Measurements from ENCODE around the gene RPS18. TPM values are rescaled to one million over a fixed set of nuclear protein-coding genes. Genes with fewer than 3 reads are reported as not detected.
A peak's percentile ranks its signal among the peaks of the same experiment; 100 is the strongest.

The RPS18 gene
- total and polyA plus RNA-seq, 2 of the 13 experiments (the other 11 are each of a cell fraction or from before 2014, with no cell fraction given), result 3,896 to 5,806 TPM

DNA sequence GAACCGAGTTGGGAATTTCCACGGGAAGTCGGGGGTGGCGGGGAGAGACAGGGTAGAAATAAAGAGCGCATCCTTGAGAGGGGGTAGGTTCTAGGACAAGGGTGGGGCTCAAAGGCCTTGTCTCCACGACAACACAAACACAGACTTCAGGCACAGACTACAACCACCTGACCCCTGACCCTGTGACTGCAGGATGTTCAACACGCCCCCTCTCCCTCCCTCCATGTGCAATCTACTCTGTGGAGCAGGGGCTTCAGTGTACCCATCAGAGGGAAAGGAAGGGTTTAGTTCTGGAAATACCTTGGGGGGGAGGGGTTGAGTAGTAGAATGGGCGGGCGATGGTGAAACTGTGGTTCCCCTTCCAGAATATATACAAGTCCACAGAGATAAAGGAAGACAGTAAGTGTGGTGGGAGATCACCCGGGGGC, 42.7 kb downstream of the RPS18 start (continued):
- TF ChIP-seq, protein P1, sequence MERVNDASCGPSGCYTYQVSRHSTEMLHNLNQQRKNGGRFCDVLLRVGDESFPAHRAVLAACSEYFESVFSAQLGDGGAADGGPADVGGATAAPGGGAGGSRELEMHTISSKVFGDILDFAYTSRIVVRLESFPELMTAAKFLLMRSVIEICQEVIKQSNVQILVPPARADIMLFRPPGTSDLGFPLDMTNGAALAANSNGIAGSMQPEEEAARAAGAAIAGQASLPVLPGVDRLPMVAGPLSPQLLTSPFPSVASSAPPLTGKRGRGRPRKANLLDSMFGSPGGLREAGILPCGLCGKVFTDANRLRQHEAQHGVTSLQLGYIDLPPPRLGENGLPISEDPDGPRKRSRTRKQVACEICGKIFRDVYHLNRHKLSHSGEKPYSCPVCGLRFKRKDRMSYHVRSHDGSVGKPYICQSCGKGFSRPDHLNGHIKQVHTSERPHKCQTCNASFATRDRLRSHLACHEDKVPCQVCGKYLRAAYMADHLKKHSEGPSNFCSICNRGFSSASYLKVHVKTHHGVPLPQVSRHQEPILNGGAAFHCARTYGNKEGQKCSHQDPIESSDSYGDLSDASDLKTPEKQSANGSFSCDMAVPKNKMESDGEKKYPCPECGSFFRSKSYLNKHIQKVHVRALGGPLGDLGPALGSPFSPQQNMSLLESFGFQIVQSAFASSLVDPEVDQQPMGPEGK (CRISPR knock-in tag; IDR thresholded peaks at IDR 0.05), result peak; percentile 81
- TF ChIP-seq HCFC1 (IDR thresholded peaks at IDR 0.05; ENCODE audit: low read depth, low read length) (no peak), SAP130 (CRISPR knock-in tag; IDR thresholded peaks at IDR 0.05; ENCODE audit: low read depth) (peak; percentile 82), FLYWCH1 (CRISPR knock-in tag; IDR thresholded peaks at IDR 0.05) (no peak), NR1H2 (CRISPR knock-in tag; IDR thresholded peaks at IDR 0.05; ENCODE audit: borderline replicate concordance, low read depth) (peak; percentile 49; the same call in 1 of the 2 replicates), EP300 (IDR thresholded peaks at IDR 0.05; ENCODE audit: low read depth in 2 of 2, low read length in 2 of 2) (no peak), EP300 (CRISPR knock-in tag; IDR thresholded peaks at IDR 0.05; ENCODE audit: borderline replicate concordance) (0 out of 2 replicates have a peak, but pooled peaks have one; percentile 23), ZNF652 (CRISPR knock-in tag; IDR thresholded peaks at IDR 0.05; ENCODE audit: borderline replicate concordance, low read depth) (no peak), ASH2L (IDR thresholded peaks at IDR 0.05; ENCODE audit: insufficient read length, low read depth, low read length) (no peak), SOX6 (IDR thresholded peaks at IDR 0.05) (no peak), SOX6 (CRISPR knock-in tag; IDR thresholded peaks at IDR 0.05) (no peak), ZNF3 (CRISPR knock-in tag; IDR thresholded peaks at IDR 0.05) (no peak), RFX1 (IDR thresholded peaks at IDR 0.05) (peak; percentile 74), ZNF720 (CRISPR knock-in tag; IDR thresholded peaks at IDR 0.05) (no peak), AGO2 (optimal IDR thresholded peaks at IDR 0.05; ENCODE audit: low read depth, low read length) (no peak), ZMYM4 (CRISPR knock-in tag; IDR thresholded peaks at IDR 0.05) (no peak), ZSCAN25 (CRISPR knock-in tag; IDR thresholded peaks at IDR 0.05) (no peak), ZNF207 (IDR thresholded peaks at IDR 0.05; ENCODE audit: borderline replicate concordance) (no peak)
- TF ChIP-seq, protein P2, sequence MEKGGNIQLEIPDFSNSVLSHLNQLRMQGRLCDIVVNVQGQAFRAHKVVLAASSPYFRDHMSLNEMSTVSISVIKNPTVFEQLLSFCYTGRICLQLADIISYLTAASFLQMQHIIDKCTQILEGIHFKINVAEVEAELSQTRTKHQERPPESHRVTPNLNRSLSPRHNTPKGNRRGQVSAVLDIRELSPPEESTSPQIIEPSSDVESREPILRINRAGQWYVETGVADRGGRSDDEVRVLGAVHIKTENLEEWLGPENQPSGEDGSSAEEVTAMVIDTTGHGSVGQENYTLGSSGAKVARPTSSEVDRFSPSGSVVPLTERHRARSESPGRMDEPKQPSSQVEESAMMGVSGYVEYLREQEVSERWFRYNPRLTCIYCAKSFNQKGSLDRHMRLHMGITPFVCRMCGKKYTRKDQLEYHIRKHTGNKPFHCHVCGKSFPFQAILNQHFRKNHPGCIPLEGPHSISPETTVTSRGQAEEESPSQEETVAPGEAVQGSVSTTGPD (CRISPR knock-in tag; IDR thresholded peaks at IDR 0.05), result no peak
- TF ChIP-seq, protein P3, sequence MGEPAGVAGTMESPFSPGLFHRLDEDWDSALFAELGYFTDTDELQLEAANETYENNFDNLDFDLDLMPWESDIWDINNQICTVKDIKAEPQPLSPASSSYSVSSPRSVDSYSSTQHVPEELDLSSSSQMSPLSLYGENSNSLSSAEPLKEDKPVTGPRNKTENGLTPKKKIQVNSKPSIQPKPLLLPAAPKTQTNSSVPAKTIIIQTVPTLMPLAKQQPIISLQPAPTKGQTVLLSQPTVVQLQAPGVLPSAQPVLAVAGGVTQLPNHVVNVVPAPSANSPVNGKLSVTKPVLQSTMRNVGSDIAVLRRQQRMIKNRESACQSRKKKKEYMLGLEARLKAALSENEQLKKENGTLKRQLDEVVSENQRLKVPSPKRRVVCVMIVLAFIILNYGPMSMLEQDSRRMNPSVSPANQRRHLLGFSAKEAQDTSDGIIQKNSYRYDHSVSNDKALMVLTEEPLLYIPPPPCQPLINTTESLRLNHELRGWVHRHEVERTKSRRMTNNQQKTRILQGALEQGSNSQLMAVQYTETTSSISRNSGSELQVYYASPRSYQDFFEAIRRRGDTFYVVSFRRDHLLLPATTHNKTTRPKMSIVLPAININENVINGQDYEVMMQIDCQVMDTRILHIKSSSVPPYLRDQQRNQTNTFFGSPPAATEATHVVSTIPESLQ (CRISPR knock-in tag; conservative IDR thresholded peaks at IDR 0.05), result no peak
- TF ChIP-seq, protein P4, sequence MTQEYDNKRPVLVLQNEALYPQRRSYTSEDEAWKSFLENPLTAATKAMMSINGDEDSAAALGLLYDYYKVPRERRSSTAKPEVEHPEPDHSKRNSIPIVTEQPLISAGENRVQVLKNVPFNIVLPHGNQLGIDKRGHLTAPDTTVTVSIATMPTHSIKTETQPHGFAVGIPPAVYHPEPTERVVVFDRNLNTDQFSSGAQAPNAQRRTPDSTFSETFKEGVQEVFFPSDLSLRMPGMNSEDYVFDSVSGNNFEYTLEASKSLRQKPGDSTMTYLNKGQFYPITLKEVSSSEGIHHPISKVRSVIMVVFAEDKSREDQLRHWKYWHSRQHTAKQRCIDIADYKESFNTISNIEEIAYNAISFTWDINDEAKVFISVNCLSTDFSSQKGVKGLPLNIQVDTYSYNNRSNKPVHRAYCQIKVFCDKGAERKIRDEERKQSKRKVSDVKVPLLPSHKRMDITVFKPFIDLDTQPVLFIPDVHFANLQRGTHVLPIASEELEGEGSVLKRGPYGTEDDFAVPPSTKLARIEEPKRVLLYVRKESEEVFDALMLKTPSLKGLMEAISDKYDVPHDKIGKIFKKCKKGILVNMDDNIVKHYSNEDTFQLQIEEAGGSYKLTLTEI (CRISPR knock-in tag; conservative IDR thresholded peaks at IDR 0.05), result no peak
- TF ChIP-seq, protein P5, sequence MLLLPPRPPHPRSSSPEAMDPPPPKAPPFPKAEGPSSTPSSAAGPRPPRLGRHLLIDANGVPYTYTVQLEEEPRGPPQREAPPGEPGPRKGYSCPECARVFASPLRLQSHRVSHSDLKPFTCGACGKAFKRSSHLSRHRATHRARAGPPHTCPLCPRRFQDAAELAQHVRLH (CRISPR knock-in tag; IDR thresholded peaks at IDR 0.05; ENCODE audit: borderline replicate concordance, low read depth), result no peak
- TF ChIP-seq, protein P6, sequence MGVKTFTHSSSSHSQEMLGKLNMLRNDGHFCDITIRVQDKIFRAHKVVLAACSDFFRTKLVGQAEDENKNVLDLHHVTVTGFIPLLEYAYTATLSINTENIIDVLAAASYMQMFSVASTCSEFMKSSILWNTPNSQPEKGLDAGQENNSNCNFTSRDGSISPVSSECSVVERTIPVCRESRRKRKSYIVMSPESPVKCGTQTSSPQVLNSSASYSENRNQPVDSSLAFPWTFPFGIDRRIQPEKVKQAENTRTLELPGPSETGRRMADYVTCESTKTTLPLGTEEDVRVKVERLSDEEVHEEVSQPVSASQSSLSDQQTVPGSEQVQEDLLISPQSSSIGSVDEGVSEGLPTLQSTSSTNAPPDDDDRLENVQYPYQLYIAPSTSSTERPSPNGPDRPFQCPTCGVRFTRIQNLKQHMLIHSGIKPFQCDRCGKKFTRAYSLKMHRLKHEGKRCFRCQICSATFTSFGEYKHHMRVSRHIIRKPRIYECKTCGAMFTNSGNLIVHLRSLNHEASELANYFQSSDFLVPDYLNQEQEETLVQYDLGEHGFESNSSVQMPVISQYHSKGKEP (CRISPR knock-in tag; IDR thresholded peaks at IDR 0.05), result no peak

Measured in HepG2 (cell line).